ENCODE data around the gene PRKAB1. TPM values are rescaled to one million over a fixed set of nuclear protein-coding genes. Genes with fewer than 3 reads are reported as not detected.
A peak's percentile ranks its signal among the peaks of the same experiment; 100 is the strongest.

Gene PRKAB1
- total RNA-seq, 1 donor from 2014 or later = 45.6 TPM

- no peak for TF ChIP-seq CTCF (IDR thresholded peaks at IDR 0.05)
- peaks cover 51% of the 10 kb centered on the region for H3K4me1 ChIP-seq
- H3K27ac ChIP-seq = no peak overlapping the region
- DNase-seq = no peak
- intact Hi-C loops (cut with DNase I) = no loop called here
- peaks cover 100% of the 10 kb centered on the region for H3K36me3 ChIP-seq
- no peaks in the 10 kb centered on the region for H3K27me3 ChIP-seq (ENCODE audit: low read depth)
- H3K9me3 ChIP-seq = no peaks in the 10 kb centered on the region
- H3K4me3 ChIP-seq = no peak overlapping the region
- ATAC-seq = no peak
Measured at GRCh38 chr12:119676022-119676421, 8.1 kb downstream of the PRKAB1 start.

- ATAC-seq = no peak
- no peak for DNase-seq
- H3K4me3 ChIP-seq = no peak overlapping the region
- no peaks in the 10 kb centered on the region for H3K27me3 ChIP-seq (ENCODE audit: low read depth)
- intact Hi-C loops (cut with DNase I) = no loop called here
- peaks cover 46% of the 10 kb centered on the region for H3K4me1 ChIP-seq
- TF ChIP-seq CTCF (IDR thresholded peaks at IDR 0.05) = no peak
- H3K9me3 ChIP-seq = no peaks in the 10 kb centered on the region
- H3K36me3 ChIP-seq = peaks cover 100% of the 10 kb centered on the region
- H3K27ac ChIP-seq = no peak overlapping the region
Measured at GRCh38 chr12:119676573-119676972, 8.6 kb downstream of the PRKAB1 start.

GRCh38 chr12:119678459-119678858, 10.5 kb downstream of the PRKAB1 start:
- Histone ChIP-seq H3K4me1 (peaks cover 27% of the 10 kb centered on the region), H3K36me3 (peaks cover 89% of the 10 kb centered on the region), H3K27me3 (ENCODE audit: low read depth) (no peaks in the 10 kb centered on the region), H3K9me3 (no peaks in the 10 kb centered on the region), H3K4me3 (no peak overlapping the region), H3K27ac (no peak overlapping the region)
- no peak for ATAC-seq
- TF ChIP-seq CTCF (IDR thresholded peaks at IDR 0.05) = no peak
- no peak for DNase-seq
- intact Hi-C loops (cut with DNase I) = no loop called here

GRCh38 chr12:119679081-119679480, 11.1 kb downstream of the PRKAB1 start:
- Histone ChIP-seq H3K27me3 (ENCODE audit: low read depth) (no peaks in the 10 kb centered on the region), H3K36me3 (peaks cover 83% of the 10 kb centered on the region), H3K9me3 (no peaks in the 10 kb centered on the region), H3K27ac (peak overlapping the region; percentile 5), H3K4me3 (no peak overlapping the region), H3K4me1 (peaks cover 21% of the 10 kb centered on the region)
- ATAC-seq (peak; percentile 15 to 60), DNase-seq (no peak)
- no peak for TF ChIP-seq CTCF (IDR thresholded peaks at IDR 0.05)
- intact Hi-C loops (cut with DNase I) = no loop called here

GRCh38 chr12:119679490-119679889, 11.6 kb downstream of the PRKAB1 start:
- intact Hi-C loops (cut with DNase I) = no loop called here
- no peak for TF ChIP-seq CTCF (IDR thresholded peaks at IDR 0.05)
- Histone ChIP-seq H3K9me3 (no peaks in the 10 kb centered on the region), H3K27me3 (ENCODE audit: low read depth) (no peaks in the 10 kb centered on the region), H3K36me3 (peaks cover 79% of the 10 kb centered on the region), H3K27ac (no peak overlapping the region), H3K4me1 (peaks cover 17% of the 10 kb centered on the region), H3K4me3 (no peak overlapping the region)
- ATAC-seq = no peak
- DNase-seq = no peak

- intact Hi-C loops (cut with DNase I) = no loop called here
- ATAC-seq = no peak
- Histone ChIP-seq H3K4me3 (no peak overlapping the region), H3K27me3 (ENCODE audit: low read depth) (no peaks in the 10 kb centered on the region), H3K9me3 (no peaks in the 10 kb centered on the region), H3K4me1 (peaks cover 12% of the 10 kb centered on the region), H3K27ac (no peak overlapping the region), H3K36me3 (peaks cover 63% of the 10 kb centered on the region)
- no peak for TF ChIP-seq CTCF (IDR thresholded peaks at IDR 0.05)
- DNase-seq = no peak
Measured at GRCh38 chr12:119681111-119681510, 13.2 kb downstream of the PRKAB1 start.
